RWPE2 (cell line): Measurements from ENCODE around the gene MAPK11.

Source experiments
- ATAC-seq: fragments of 200-7000 bp; cut with Tn5 transposase; 3 replicates; pipeline ENCODE4 v1.9.1; 2021; ENCODE audit warnings: low read depth
- DNase-seq: peaks from one replicate; pipeline ENCODE4 v3.0.0-alpha.2; 2020; ENCODE audit warnings: low spot score
- H3K27ac ChIP-seq: fragments of 450-650 bp; 2 replicates; pipeline ENCODE4 v1.5.1; 2017; ENCODE audit warnings: mild to moderate bottlenecking; ENCODE audit not compliant: poor library complexity, severe bottlenecking
- H3K27me3 ChIP-seq: fragments of 250-450 bp; sonication (Bioruptor Pico); 2 replicates; pipeline ENCODE4 v1.5.1; 2021; ENCODE audit warnings: mild to moderate bottlenecking, moderate library complexity; ENCODE audit not compliant: insufficient read depth, poor library complexity, severe bottlenecking
- H3K36me3 ChIP-seq: fragments of 250-450 bp; sonication (Bioruptor Pico); 2 replicates; pipeline ENCODE4 v1.5.1; 2020; ENCODE audit warnings: low read depth, mild to moderate bottlenecking, moderate library complexity
- H3K4me1 ChIP-seq: fragments of 250-450 bp; sonication (Bioruptor Pico); 2 replicates; pipeline ENCODE4 v1.5.1; 2021; ENCODE audit warnings: mild to moderate bottlenecking, moderate library complexity; ENCODE audit not compliant: insufficient read depth, poor library complexity, severe bottlenecking
- H3K4me3 ChIP-seq: fragments of 250-450 bp; sonication (Bioruptor Pico); 2 replicates; pipeline ENCODE4 v1.5.1; 2021; ENCODE audit warnings: mild to moderate bottlenecking, moderate library complexity; ENCODE audit not compliant: severe bottlenecking
- H3K9me3 ChIP-seq: fragments of 250-450 bp; sonication (Bioruptor Pico); 2 replicates; pipeline ENCODE4 v1.5.1; 2021; ENCODE audit warnings: mild to moderate bottlenecking, moderate library complexity; ENCODE audit not compliant: severe bottlenecking
- CTCF ChIP-seq: fragments of 450-650 bp; IDR thresholded peaks from one replicate; pipeline ENCODE4 v1.5.1; 2017; ENCODE audit warnings: mild to moderate bottlenecking, moderate library complexity; ENCODE audit not compliant: poor library complexity, severe bottlenecking

The MAPK11 gene

GRCh38 chr22:50304528-50305392 lies 34.6 kb upstream of the MAPK11 start:
- Histone ChIP-seq H3K27me3 (no peaks in the 10 kb centered on the region), H3K4me3 (peak overlapping the region; percentile 94), H3K27ac (peak overlapping the region; percentile 99), H3K4me1 (peaks cover 50% of the 10 kb centered on the region), H3K36me3 (peaks cover 15% of the 10 kb centered on the region), H3K9me3 (no peaks in the 10 kb centered on the region)
- no peak for TF ChIP-seq CTCF
- no peak for DNase-seq
- ATAC-seq: peak; percentile 21

DNA sequence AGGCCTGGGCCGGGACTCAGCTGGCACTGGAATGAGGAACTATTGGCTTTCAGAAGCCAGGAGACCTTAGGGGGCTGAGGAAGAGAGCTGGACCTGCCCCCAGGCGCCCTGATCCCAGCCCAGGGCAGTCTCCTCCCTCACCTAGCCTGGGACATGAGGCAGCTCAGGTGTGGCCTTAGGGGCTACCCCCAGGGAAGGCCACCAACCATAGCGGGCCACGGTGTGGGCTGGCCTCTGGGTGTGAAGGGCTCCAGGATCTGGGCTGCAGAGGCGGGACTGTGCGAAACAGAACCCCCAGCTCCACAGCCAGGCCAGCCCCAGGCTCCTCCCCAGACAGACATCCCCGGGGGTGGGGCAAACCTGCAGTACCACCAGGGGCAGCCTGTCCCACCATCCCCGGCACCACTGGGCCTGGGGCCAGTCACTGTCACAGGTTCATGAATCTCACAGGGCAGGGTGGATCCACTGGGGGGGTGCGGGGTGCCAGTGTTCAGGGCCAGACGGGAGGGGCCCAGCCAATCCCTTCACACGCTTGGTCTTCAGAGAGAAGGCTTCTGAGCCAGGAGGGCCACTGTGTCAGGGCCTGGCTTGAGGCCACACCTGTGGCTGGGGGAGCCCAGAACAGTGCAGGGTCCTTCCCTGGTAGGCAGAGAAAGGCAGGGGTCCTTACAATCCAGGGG lies 33.8 kb upstream of the MAPK11 start:
- Histone ChIP-seq H3K4me3 (no peak overlapping the region), H3K27ac (peak overlapping the region; percentile 99)

GRCh38 chr22:50303515-50303847 lies 33.3 kb upstream of the MAPK11 start:
- peaks cover 20% of the 10 kb centered on the region for H3K36me3 ChIP-seq

More for the DNA sequence above, 33.8 kb upstream of the MAPK11 start:
- TF ChIP-seq CTCF: no peak
- ATAC-seq: peak; percentile 28
- Histone ChIP-seq H3K4me1 (peaks cover 50% of the 10 kb centered on the region), H3K27me3 (no peaks in the 10 kb centered on the region), H3K36me3 (peaks cover 15% of the 10 kb centered on the region), H3K9me3 (no peaks in the 10 kb centered on the region)
- no peak for DNase-seq

DNA sequence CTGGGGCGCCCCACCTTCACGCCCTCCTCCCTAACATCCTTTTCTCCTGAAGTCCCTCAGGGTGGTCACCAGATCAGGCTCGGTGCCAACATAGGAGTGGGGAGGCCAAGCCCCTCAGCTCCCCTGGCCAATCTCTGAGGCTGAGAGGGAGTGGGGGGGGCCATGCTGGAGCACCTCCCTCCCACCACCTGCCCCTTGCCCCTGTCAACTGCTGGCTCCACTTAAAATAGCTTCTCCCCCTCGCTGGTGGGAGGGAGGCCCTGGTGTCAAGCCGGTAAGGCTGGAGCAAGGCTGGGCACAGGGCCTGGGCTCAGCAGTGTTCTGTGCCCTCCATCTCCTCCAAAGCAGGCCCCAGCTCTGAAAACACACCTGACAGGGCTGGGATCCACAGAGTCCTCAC lies 32.4 kb upstream of the MAPK11 start:
- peak overlapping the region; percentile 99 for H3K27ac ChIP-seq
- no peaks in the 10 kb centered on the region for H3K27me3 ChIP-seq
- no peaks in the 10 kb centered on the region for H3K9me3 ChIP-seq
- ATAC-seq (no peak), DNase-seq (no peak)
- H3K36me3 ChIP-seq: peaks cover 20% of the 10 kb centered on the region
- H3K4me1 ChIP-seq: peaks cover 50% of the 10 kb centered on the region
- no peak for TF ChIP-seq CTCF
- no peak overlapping the region for H3K4me3 ChIP-seq

More at GRCh38 chr22:50303515-50303847, 33.3 kb upstream of the MAPK11 start:
- no peaks in the 10 kb centered on the region for H3K9me3 ChIP-seq
- H3K27ac ChIP-seq: peak overlapping the region; percentile 99
- H3K27me3 ChIP-seq: no peaks in the 10 kb centered on the region
- peaks cover 50% of the 10 kb centered on the region for H3K4me1 ChIP-seq
- no peak for TF ChIP-seq CTCF
- no peak overlapping the region for H3K4me3 ChIP-seq
- ATAC-seq: no peak
- no peak for DNase-seq
